SK-MEL-5 (cell line): ENCODE data around the gene FIGNL2. TPM values are rescaled to one million over a fixed set of nuclear protein-coding genes. Genes with fewer than 3 reads are reported as not detected.
"Not testable (repeated sequence)": the region's sequence is repeated elsewhere in the genome, so short reads cannot be mapped to it uniquely, and the experiment has no call there.

ENCODE experiments used
- DNase-seq: peaks from one replicate; pipeline ENCODE4 v3.0.0-alpha.2; 2016; ENCODE audit warnings: low read depth, low spot score
- in situ Hi-C: cut with HindIII; loops from 2 replicates; pipeline ENCODE4 v1.10.0; 2016; ENCODE audit warnings: low sequenced_read_pairs, high pct_unique_total_duplicates, low pct_unique_long_range_greater_than_20kb
- total RNA-seq: library from RNA; depleted of rRNA; stranded (reverse); fragments of >200 nt; shearing (Covaris generic); gene quantifications from 2 replicates; pipeline ENCODE4 v1.2.3, GENCODE V29; 2014

FIGNL2 gene
- total RNA-seq, 1 experiment from 2014 or later, result 0.21 TPM

DNA sequence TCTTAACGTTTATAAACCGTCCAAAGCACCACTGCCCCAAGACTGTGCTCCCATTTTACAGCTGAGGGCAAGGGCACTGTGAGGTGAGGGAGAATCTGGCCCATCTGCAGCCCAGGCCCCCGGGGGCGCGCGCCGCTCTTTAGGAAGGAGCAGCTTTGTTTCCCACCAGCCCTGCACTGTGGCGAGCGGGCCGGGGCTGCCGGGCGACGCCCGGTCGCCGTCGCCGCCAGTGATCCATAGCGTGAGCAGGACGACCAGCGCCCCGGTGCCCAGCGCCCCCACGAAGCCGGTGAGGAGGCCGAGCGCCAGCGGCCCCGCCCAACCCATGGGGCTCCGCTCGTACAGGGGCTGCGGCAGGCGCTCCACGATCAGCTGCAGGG, 34.6 kb downstream of the FIGNL2 start:
- in situ Hi-C loops, result no loop called here
- no peak for DNase-seq

- in situ Hi-C loops, result no loop called here
Observed at GRCh38 chr12:51812871-51813270, 35.6 kb downstream of the FIGNL2 start.

GRCh38 chr12:51811203-51812202, 37.0 kb downstream of the FIGNL2 start:
- DNase-seq, result no peak
- in situ Hi-C loops, result no loop called here

More at GRCh38 chr12:51812871-51813270, 35.6 kb downstream of the FIGNL2 start:
- no peak for DNase-seq

- in situ Hi-C loops, result no loop called here
- no peak for DNase-seq
Observed at GRCh38 chr12:51809193-51809592, 39.3 kb downstream of the FIGNL2 start.

- DNase-seq, result no peak
- in situ Hi-C loops, result no loop called here
Observed at GRCh38 chr12:51806896-51807295, 41.6 kb downstream of the FIGNL2 start.

- DNase-seq, result no peak
- in situ Hi-C loops, result no loop called here
Observed at GRCh38 chr12:51801027-51801426, 47.5 kb downstream of the FIGNL2 start.

- in situ Hi-C loops, result no loop called here
- no peak for DNase-seq
Observed at GRCh38 chr12:51798501-51798900, 50.0 kb downstream of the FIGNL2 start.

GRCh38 chr12:51798051-51798450, 50.5 kb downstream of the FIGNL2 start:
- DNase-seq, in situ Hi-C loops: not testable (repeated sequence)

- no peak for DNase-seq
- in situ Hi-C loops, result no loop called here
Observed at GRCh38 chr12:51797301-51797700, 51.2 kb downstream of the FIGNL2 start.

DNA sequence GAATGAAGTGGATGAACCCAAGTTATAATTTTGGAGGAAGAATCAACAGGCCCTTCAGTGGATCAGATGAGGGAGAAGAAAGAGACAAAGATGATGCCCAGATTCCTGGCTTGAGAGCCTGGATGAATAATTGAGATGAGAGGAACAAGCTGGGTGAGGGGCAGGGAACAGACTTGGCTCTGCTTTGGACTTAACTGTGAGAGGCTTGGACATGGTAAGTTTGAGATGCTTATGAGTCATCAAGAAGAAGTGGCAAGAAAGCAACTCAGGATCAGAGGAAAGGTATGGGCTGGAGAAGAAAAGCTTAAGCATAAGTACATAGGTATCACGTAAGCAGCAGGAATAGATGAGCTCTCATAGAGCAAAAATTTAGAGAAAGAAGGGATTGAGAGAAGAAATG, 55.3 kb downstream of the FIGNL2 start:
- in situ Hi-C loops, result no loop called here

DNA sequence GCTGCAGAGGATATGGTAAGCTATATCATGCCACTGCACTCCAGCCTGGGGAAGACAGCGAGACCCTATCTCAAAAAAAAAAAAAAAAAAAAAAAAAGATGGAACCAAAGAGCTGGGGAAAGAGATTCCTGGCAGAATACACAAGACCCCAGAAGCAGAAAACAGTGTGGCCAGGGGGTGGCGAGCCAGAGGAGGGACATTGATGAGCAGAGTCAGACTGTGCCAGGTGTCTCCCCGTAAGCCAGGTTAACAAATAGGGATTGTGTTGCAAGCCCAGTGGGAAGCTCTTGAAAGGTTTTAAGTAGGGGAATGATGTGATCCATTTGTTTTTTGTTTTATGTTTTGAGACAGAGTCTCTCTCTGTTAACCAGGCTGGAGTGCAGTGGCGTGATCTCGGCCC, 56.1 kb downstream of the FIGNL2 start:
- in situ Hi-C loops, result no loop called here
- no peak for DNase-seq

More for the DNA sequence above, 55.3 kb downstream of the FIGNL2 start:
- DNase-seq, result no peak

GRCh38 chr12:51788876-51789275, 59.6 kb downstream of the FIGNL2 start:
- no peak for DNase-seq

GRCh38 chr12:51785906-51786305, 62.6 kb downstream of the FIGNL2 start:
- peak; percentile 51 for DNase-seq
- in situ Hi-C loops, result no loop called here

More at GRCh38 chr12:51788876-51789275, 59.6 kb downstream of the FIGNL2 start:
- in situ Hi-C loops, result no loop called here

GRCh38 chr12:51784688-51785087, 63.8 kb downstream of the FIGNL2 start:
- in situ Hi-C loops, result no loop called here
- no peak for DNase-seq

DNA sequence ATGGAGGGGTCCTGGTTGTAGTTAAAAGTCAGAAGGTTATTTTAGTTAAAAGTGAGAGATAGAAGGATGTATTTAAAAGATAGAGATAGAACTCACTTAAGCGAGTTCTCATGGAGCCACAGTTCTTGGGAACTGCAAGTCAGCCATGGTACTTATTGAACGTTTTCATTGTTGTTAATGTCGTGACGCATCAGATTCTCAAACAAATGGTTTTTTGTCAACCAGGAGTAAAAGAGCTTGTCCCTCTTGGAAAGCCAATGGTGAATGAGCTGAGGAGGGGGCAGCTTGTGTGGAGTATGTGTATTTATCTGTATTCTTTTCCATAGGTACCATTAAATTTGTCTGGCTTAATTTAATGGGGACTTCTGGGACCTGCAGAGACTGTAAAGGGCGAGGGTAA, 68.6 kb downstream of the FIGNL2 start:
- peak; percentile 13 for DNase-seq
- in situ Hi-C loops, result no loop called here

DNA sequence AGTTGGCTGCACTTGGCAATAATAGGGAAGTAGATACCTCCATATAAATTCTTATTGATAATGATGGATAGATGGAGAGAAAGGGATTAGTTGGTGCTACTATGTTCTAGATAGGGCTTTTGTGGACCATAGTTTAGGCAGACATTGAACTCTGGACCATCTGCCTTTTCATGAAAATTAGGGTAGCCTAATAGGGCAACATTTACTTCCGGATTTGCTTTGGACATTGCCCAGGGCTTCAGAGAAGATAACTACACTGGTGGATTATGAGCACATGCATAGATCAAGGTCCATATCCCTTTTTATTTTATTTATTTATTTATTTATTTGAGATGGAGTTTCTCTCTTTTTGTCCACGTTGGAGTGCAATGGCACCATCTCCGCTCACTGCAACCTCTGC, 70.5 kb downstream of the FIGNL2 start:
- in situ Hi-C loops, result no loop called here
- DNase-seq, result no peak

GRCh38 chr12:51777457-51777856, 71.1 kb downstream of the FIGNL2 start:
- in situ Hi-C loops, result no loop called here
- DNase-seq, result no peak

DNA sequence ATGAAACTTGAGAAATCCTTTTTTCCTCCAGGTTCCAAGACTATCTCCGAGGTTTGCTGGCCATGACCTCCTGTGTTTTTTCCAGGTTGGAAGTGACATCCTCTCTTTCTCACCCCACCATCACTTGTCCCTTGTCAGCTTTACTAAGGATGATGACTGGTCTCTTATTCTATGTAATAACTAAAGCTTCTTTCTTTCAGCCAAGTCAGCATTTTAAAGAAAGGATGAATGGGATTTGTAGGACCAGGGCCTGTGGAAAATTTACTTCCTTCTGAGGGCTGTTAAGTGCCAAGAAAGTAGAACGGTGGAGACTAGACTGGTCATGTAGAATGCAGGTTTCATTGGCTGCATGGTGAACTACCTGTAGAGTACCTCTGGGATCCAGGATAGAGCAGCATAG, 73.6 kb downstream of the FIGNL2 start:
- in situ Hi-C loops, result no loop called here
- no peak for DNase-seq
